Measurements from ENCODE around the gene ARHGAP15. TPM values are rescaled to one million over a fixed set of nuclear protein-coding genes. Genes with fewer than 3 reads are reported as not detected.

Gene ARHGAP15
- total RNA-seq, 2 donors from 2014 or later = 0.86 TPM; not detected in 1

- Mint-ChIP-seq H3K36me3 (ENCODE audit: low read depth) (no peaks in the 10 kb centered on the region), H3K27ac (no peak overlapping the region), H3K4me1 (no peaks in the 10 kb centered on the region), H3K9me3 (no peaks in the 10 kb centered on the region), H3K27me3 (ENCODE audit: insufficient read depth) (no peaks in the 10 kb centered on the region), H3K4me3 (no peak overlapping the region)
- Histone ChIP-seq H3K27me3 (ENCODE audit: control insufficient read depth, insufficient read depth, low read length, poor library complexity, severe bottlenecking) (no peaks in the 10 kb centered on the region), H3K9ac (ENCODE audit: extremely low read depth, low read length, poor library complexity, severe bottlenecking) (no peak overlapping the region), H3K9me3 (ENCODE audit: control insufficient read depth, low read length) (no peaks in the 10 kb centered on the region), H3K36me3 (ENCODE audit: control insufficient read depth, insufficient read depth, low read length) (no peaks in the 10 kb centered on the region), H3K27ac (ENCODE audit: low read depth, low read length) (no peak overlapping the region), H3K4me3 (ENCODE audit: low read length) (no peak overlapping the region), H3K4me1 (ENCODE audit: control insufficient read depth, insufficient read depth, low read length) (no peaks in the 10 kb centered on the region)
- no peak for DNase-seq
- 86 to 100% methylated on average over 1 of the region's 1 CpG for WGBS, 2 experiments (ENCODE audit: insufficient coverage in 1 of 2, insufficient read length in 1 of 2)
- no peak for TF ChIP-seq CTCF (conservative IDR thresholded peaks at IDR 0.05)
These were observed 337.2 kb downstream of the ARHGAP15 start for GRCh38 chr2:143466391-143466790.

GRCh38 chr2:143467011-143467410 is 337.8 kb downstream of the ARHGAP15 start:
- no peaks in the 10 kb centered on the region for H3K4me1 Mint-ChIP-seq
- no peaks in the 10 kb centered on the region for H3K36me3 Mint-ChIP-seq (ENCODE audit: low read depth)
- Histone ChIP-seq H3K9ac (ENCODE audit: extremely low read depth, low read length, poor library complexity, severe bottlenecking) (no peak overlapping the region), H3K27me3 (ENCODE audit: control insufficient read depth, insufficient read depth, low read length, poor library complexity, severe bottlenecking) (no peaks in the 10 kb centered on the region), H3K9me3 (ENCODE audit: control insufficient read depth, low read length) (no peaks in the 10 kb centered on the region), H3K4me1 (ENCODE audit: control insufficient read depth, insufficient read depth, low read length) (no peaks in the 10 kb centered on the region), H3K27ac (ENCODE audit: low read depth, low read length) (no peak overlapping the region), H3K36me3 (ENCODE audit: control insufficient read depth, insufficient read depth, low read length) (no peaks in the 10 kb centered on the region), H3K4me3 (ENCODE audit: low read length) (no peak overlapping the region)
- H3K4me3 Mint-ChIP-seq = no peak overlapping the region
- no peak for DNase-seq
- no peaks in the 10 kb centered on the region for H3K27me3 Mint-ChIP-seq (ENCODE audit: insufficient read depth)
- TF ChIP-seq CTCF (conservative IDR thresholded peaks at IDR 0.05) = no peak
- no peaks in the 10 kb centered on the region for H3K9me3 Mint-ChIP-seq
- no peak overlapping the region for H3K27ac Mint-ChIP-seq
- 97% methylated on average over 3 of the region's 3 CpGs; no CpG with 5 or more reads in 1 of the 2 experiments for WGBS, 2 experiments (ENCODE audit: insufficient coverage in 1 of 2, insufficient read length in 1 of 2)

DNA sequence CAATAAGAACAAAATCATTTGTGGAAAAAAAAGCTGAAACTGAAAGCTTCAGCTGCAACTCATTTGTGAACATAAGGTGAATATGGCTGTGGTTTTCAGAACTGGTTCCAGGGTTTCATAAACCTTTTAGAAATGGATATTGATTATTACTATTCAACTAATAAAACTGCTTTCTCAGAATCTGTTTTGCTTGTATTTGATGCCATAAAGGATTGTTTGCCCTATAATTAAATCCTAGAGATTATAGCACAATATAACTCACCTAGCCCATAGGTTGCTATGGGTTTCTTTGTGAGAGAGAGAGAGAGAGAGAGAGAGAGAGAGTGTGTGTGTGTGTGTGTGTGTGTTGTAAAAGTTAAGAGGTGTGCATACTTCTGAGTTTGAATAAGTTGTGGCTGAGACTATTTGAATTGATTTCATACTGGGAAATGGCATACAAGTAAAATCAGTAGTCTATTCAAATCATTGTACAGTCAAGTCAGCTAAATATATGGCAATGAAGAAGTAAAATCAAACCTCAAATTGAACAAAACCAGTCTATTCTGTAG is 339.2 kb downstream of the ARHGAP15 start:
- Mint-ChIP-seq H3K9me3 (no peaks in the 10 kb centered on the region), H3K27me3 (ENCODE audit: insufficient read depth) (no peaks in the 10 kb centered on the region), H3K27ac (no peak overlapping the region), H3K36me3 (ENCODE audit: low read depth) (no peaks in the 10 kb centered on the region), H3K4me1 (no peaks in the 10 kb centered on the region), H3K4me3 (no peak overlapping the region)
- H3K9ac ChIP-seq (ENCODE audit: extremely low read depth, low read length, poor library complexity, severe bottlenecking) = no peak overlapping the region
- no peak for DNase-seq
- H3K9me3 ChIP-seq (ENCODE audit: control insufficient read depth, low read length) = no peaks in the 10 kb centered on the region
- no peak for TF ChIP-seq CTCF (conservative IDR thresholded peaks at IDR 0.05)
- H3K36me3 ChIP-seq (ENCODE audit: control insufficient read depth, insufficient read depth, low read length) = no peaks in the 10 kb centered on the region
- no peak overlapping the region for H3K27ac ChIP-seq (ENCODE audit: low read depth, low read length)
- H3K4me1 ChIP-seq (ENCODE audit: control insufficient read depth, insufficient read depth, low read length) = no peaks in the 10 kb centered on the region
- H3K4me3 ChIP-seq (ENCODE audit: low read length) = no peak overlapping the region
- H3K27me3 ChIP-seq (ENCODE audit: control insufficient read depth, insufficient read depth, low read length, poor library complexity, severe bottlenecking) = no peaks in the 10 kb centered on the region
